ENCODE measurements around the gene PCBP4.

PCBP4 gene

GRCh38 chr3:51988286-51989146, 21.3 kb upstream of the PCBP4 start:
- H3K27ac ChIP-seq = no peak overlapping the region
- peaks cover 24% of the 10 kb centered on the region for H3K36me3 ChIP-seq (replicated peaks)
- no peaks in the 10 kb centered on the region for H3K27me3 ChIP-seq (replicated peaks)
- no peak overlapping the region for H3K4me3 ChIP-seq (ENCODE audit: low read depth, low read length)
- no peak for DNase-seq
- no peak for TF ChIP-seq CTCF (IDR thresholded peaks at IDR 0.05; ENCODE audit: low read depth, low read length, missing control alignments)
- in situ Hi-C loops (cut with HindIII; ENCODE audit: low pct_ligation_motif_present, low sequenced_read_pairs) = no loop called here

- Histone ChIP-seq H3K27me3 (replicated peaks) (no peaks in the 10 kb centered on the region), H3K27ac (no peak overlapping the region), H3K36me3 (replicated peaks) (peaks cover 16% of the 10 kb centered on the region), H3K4me3 (ENCODE audit: low read depth, low read length) (no peak overlapping the region)
- in situ Hi-C loops (cut with HindIII; ENCODE audit: low pct_ligation_motif_present, low sequenced_read_pairs) = no loop called here
- no peak for DNase-seq
- TF ChIP-seq CTCF (IDR thresholded peaks at IDR 0.05; ENCODE audit: low read depth, low read length, missing control alignments) = no peak
Measured at GRCh38 chr3:51987568-51987967, 20.3 kb upstream of the PCBP4 start.

GRCh38 chr3:51986010-51986947, 19.0 kb upstream of the PCBP4 start:
- no peak for DNase-seq
- Histone ChIP-seq H3K4me3 (ENCODE audit: low read depth, low read length) (no peak overlapping the region), H3K27ac (no peak overlapping the region), H3K27me3 (replicated peaks) (no peaks in the 10 kb centered on the region), H3K36me3 (replicated peaks) (peaks cover 3% of the 10 kb centered on the region)
- no peak for TF ChIP-seq CTCF (IDR thresholded peaks at IDR 0.05; ENCODE audit: low read depth, low read length, missing control alignments)
- in situ Hi-C loops (cut with HindIII; ENCODE audit: low pct_ligation_motif_present, low sequenced_read_pairs) = no loop called here

- no peak for TF ChIP-seq CTCF (IDR thresholded peaks at IDR 0.05; ENCODE audit: low read depth, low read length, missing control alignments)
- Histone ChIP-seq H3K36me3 (replicated peaks) (no peaks in the 10 kb centered on the region), H3K27me3 (replicated peaks) (no peaks in the 10 kb centered on the region), H3K27ac (no peak overlapping the region), H3K4me3 (ENCODE audit: low read depth, low read length) (no peak overlapping the region)
- in situ Hi-C loops (cut with HindIII; ENCODE audit: low pct_ligation_motif_present, low sequenced_read_pairs) = no loop called here
- no peak for DNase-seq
Measured at GRCh38 chr3:51985063-51985462, 17.8 kb upstream of the PCBP4 start.

GRCh38 chr3:51984269-51984647, 17.0 kb upstream of the PCBP4 start:
- no peak overlapping the region for H3K4me3 ChIP-seq (ENCODE audit: low read depth, low read length)
- no peak for DNase-seq
- H3K27me3 ChIP-seq (replicated peaks) = no peaks in the 10 kb centered on the region
- TF ChIP-seq CTCF (IDR thresholded peaks at IDR 0.05; ENCODE audit: low read depth, low read length, missing control alignments) = no peak
- H3K36me3 ChIP-seq (replicated peaks) = no peaks in the 10 kb centered on the region
- no peak overlapping the region for H3K27ac ChIP-seq
- in situ Hi-C loops (cut with HindIII; ENCODE audit: low pct_ligation_motif_present, low sequenced_read_pairs) = no loop called here
